ENCODE data around the gene CTXND2.
"Not testable (repeated sequence)": the region's sequence is repeated elsewhere in the genome, so short reads cannot be mapped to it uniquely, and the experiment has no call there.

DNA sequence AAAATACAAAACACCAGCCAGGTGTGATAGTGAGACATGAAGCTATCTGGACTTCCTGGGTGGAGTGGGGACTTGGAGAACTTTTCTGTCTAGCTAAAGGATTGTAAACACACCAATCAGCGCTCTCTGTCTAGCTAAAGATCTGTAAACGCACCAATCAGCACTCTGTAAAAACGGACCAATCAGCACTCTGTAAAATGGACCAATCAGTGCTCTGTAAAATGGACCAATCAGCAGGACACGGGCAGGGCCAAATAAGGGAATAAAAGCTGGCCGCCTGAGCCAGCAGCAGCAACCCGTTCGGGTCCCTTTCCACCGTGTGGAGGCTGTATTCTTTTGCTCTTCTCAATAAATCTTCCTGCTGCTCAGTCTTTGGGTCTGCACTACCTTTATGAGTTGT lies 12.9 kb downstream of the CTXND2 start:
- TF ChIP-seq EZH2phosphoT487 (IDR thresholded peaks at IDR 0.05; ENCODE audit: borderline replicate concordance, low read depth, low read length) = not testable (repeated sequence)
- TF ChIP-seq, protein P1, sequence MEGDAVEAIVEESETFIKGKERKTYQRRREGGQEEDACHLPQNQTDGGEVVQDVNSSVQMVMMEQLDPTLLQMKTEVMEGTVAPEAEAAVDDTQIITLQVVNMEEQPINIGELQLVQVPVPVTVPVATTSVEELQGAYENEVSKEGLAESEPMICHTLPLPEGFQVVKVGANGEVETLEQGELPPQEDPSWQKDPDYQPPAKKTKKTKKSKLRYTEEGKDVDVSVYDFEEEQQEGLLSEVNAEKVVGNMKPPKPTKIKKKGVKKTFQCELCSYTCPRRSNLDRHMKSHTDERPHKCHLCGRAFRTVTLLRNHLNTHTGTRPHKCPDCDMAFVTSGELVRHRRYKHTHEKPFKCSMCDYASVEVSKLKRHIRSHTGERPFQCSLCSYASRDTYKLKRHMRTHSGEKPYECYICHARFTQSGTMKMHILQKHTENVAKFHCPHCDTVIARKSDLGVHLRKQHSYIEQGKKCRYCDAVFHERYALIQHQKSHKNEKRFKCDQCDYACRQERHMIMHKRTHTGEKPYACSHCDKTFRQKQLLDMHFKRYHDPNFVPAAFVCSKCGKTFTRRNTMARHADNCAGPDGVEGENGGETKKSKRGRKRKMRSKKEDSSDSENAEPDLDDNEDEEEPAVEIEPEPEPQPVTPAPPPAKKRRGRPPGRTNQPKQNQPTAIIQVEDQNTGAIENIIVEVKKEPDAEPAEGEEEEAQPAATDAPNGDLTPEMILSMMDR (conservative IDR thresholded peaks at IDR 0.05; ENCODE audit: low read length) = not testable (repeated sequence)

Data from OCI-LY7 (cell line).